ENCODE measurements around the gene TPM1.

The TPM1 gene

DNA sequence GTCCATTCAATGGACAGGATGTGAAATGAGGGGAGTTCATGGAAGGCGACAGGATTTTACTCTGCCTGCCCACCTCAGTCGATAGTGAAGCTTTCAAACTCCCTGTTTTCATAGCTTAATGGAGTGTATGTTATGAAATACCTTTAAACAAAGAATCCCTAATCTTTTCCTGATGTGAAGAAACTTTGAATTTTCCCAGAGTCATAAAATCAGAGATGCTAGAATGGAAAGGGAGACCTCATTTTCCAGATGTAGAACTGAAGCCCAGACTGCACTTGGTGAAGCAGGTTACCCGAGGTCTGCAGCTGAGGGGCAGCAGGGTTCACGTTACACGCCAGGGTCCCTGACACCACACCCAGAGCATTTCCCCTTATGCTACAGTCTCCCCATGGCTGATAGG, 44.4 kb downstream of the TPM1 start:
- no peak overlapping the region for H3K4ac ChIP-seq (ENCODE audit: low read length)
- DNase-seq (ENCODE audit: low spot score): no peak
- H3K4me2 ChIP-seq (ENCODE audit: insufficient read depth, low read length, poor library complexity, severe bottlenecking): no peak overlapping the region
- H3K23ac ChIP-seq (ENCODE audit: low read depth, low read length, poor library complexity): no peak overlapping the region
- H2BK15ac ChIP-seq (ENCODE audit: low read length): no peak overlapping the region
- H3K14ac ChIP-seq (ENCODE audit: low read length): no peak overlapping the region
- H4K8ac ChIP-seq (ENCODE audit: low read depth, low read length): no peak overlapping the region
- no peaks in the 10 kb centered on the region for H3K27me3 ChIP-seq (ENCODE audit: control insufficient read depth in 3 of 3, insufficient read depth in 3 of 3, low read depth in 1 of 3, low read length in 3 of 3)
- no peak overlapping the region for H2BK5ac ChIP-seq (ENCODE audit: low read length)
- H3K18ac ChIP-seq (ENCODE audit: low read length): no peak overlapping the region
- no peaks in the 10 kb centered on the region for H3K36me3 ChIP-seq (replicated peaks in 1 of 2; ENCODE audit: control insufficient read depth in 2 of 2, insufficient read depth in 2 of 2, low read length in 2 of 2)
- H3K79me1 ChIP-seq (ENCODE audit: low read depth, low read length): no peaks in the 10 kb centered on the region
- no peak overlapping the region for H3K27ac ChIP-seq (replicated peaks; ENCODE audit: low read length)
- H2AFZ ChIP-seq (ENCODE audit: low read length): peak overlapping the region; percentile 25
- no peak overlapping the region for H4K91ac ChIP-seq (ENCODE audit: low read depth, low read length, poor library complexity)
- no peak overlapping the region for H2AK5ac ChIP-seq (ENCODE audit: low read depth, low read length)
- no peak overlapping the region for H2BK120ac ChIP-seq (ENCODE audit: low read depth, low read length)
- WGBS, 2 donors (ENCODE audit: extremely low coverage in 2 of 2, insufficient read length in 2 of 2, insufficient replicate concordance in 1 of 2): no CpG with 5 or more reads among the region's 5 CpGs
- peak overlapping the region in 1 of 2 donors; percentile 69 for H3K4me3 ChIP-seq (ENCODE audit: low read length in 2 of 2)
- H3K4me1 ChIP-seq (ENCODE audit: control insufficient read depth in 2 of 2, insufficient read depth in 1 of 2, low read depth in 1 of 2, low read length in 2 of 2): peaks cover 12 to 20% of the 10 kb centered on the region in 2 donors
- H3K9ac ChIP-seq (ENCODE audit: low read depth, low read length, poor library complexity): no peak overlapping the region
- no peaks in the 10 kb centered on the region for H3K9me3 ChIP-seq (replicated peaks in 1 of 2; ENCODE audit: control insufficient read depth in 2 of 2, insufficient read depth in 1 of 2, low read depth in 1 of 2, low read length in 2 of 2)
- no peak overlapping the region for H2BK12ac ChIP-seq (ENCODE audit: low read length)

DNA sequence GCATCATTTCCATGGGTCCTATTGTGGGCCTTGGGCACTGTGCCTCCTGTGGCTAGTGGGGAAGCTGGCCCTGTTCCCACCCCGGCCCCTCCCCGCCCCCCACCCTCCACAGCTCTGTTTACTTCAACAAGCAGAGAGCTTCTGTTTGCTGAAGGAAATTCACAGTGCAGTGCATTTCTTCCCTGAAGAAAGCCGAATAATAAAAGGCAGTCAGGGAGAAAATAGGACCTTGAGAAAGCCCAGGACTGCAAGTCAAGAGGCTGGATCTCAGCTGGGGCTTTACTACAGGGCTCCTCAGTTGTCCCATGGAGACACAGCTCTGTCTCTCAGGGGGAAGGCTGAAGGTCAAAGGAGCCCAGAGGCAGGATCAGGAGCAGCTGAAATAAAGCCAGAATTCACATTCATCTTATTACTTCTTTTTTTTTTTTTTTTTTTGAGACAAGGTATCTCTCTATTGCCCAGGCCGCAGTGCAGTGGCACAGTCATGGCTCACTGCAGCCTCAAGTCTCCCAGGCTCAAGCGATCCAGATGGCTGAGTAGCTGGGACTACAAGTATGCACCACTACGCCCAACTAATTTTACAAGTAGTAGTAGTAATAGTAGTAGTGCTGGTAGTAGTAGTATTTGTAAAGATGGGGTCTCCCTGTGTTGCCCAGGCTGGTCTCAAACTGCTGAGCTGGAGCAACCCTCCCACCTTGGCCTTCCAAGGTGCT, 46.1 kb downstream of the TPM1 start:
- no peak overlapping the region for H3K4ac ChIP-seq (ENCODE audit: low read length)
- H3K23ac ChIP-seq (ENCODE audit: low read depth, low read length, poor library complexity): no peak overlapping the region
- no peak overlapping the region for H3K14ac ChIP-seq (ENCODE audit: low read length)
- no peak overlapping the region for H2BK120ac ChIP-seq (ENCODE audit: low read depth, low read length)
- no peak overlapping the region for H3K9ac ChIP-seq (ENCODE audit: low read depth, low read length, poor library complexity)
- H3K4me1 ChIP-seq (ENCODE audit: control insufficient read depth in 2 of 2, insufficient read depth in 1 of 2, low read depth in 1 of 2, low read length in 2 of 2): peaks cover 12 to 18% of the 10 kb centered on the region in 2 donors
- H3K4me2 ChIP-seq (ENCODE audit: insufficient read depth, low read length, poor library complexity, severe bottlenecking): no peak overlapping the region
- peak overlapping the region; percentile 36 for H2AFZ ChIP-seq (ENCODE audit: low read length)
- H3K27ac ChIP-seq (replicated peaks; ENCODE audit: low read length): no peak overlapping the region
- no peaks in the 10 kb centered on the region for H3K79me1 ChIP-seq (ENCODE audit: low read depth, low read length)
- H2AK5ac ChIP-seq (ENCODE audit: low read depth, low read length): no peak overlapping the region
- no peak for DNase-seq (ENCODE audit: low spot score)
- WGBS, 2 donors (ENCODE audit: extremely low coverage in 2 of 2, insufficient read length in 2 of 2, insufficient replicate concordance in 1 of 2): no CpG with 5 or more reads among the region's 6 CpGs
- H3K4me3 ChIP-seq (ENCODE audit: low read length in 2 of 2): no peak overlapping the region
- H3K18ac ChIP-seq (ENCODE audit: low read length): no peak overlapping the region
- no peak overlapping the region for H4K8ac ChIP-seq (ENCODE audit: low read depth, low read length)
- no peak overlapping the region for H2BK12ac ChIP-seq (ENCODE audit: low read length)
- H4K91ac ChIP-seq (ENCODE audit: low read depth, low read length, poor library complexity): no peak overlapping the region
- no peaks in the 10 kb centered on the region for H3K9me3 ChIP-seq (replicated peaks in 1 of 2; ENCODE audit: control insufficient read depth in 2 of 2, insufficient read depth in 1 of 2, low read depth in 1 of 2, low read length in 2 of 2)
- no peaks in the 10 kb centered on the region for H3K36me3 ChIP-seq (replicated peaks in 1 of 2; ENCODE audit: control insufficient read depth in 2 of 2, insufficient read depth in 2 of 2, low read length in 2 of 2)
- peak overlapping the region; percentile 10 for H2BK5ac ChIP-seq (ENCODE audit: low read length)
- no peaks in the 10 kb centered on the region for H3K27me3 ChIP-seq (ENCODE audit: control insufficient read depth in 3 of 3, insufficient read depth in 3 of 3, low read depth in 1 of 3, low read length in 3 of 3)
- no peak overlapping the region for H2BK15ac ChIP-seq (ENCODE audit: low read length)

DNA sequence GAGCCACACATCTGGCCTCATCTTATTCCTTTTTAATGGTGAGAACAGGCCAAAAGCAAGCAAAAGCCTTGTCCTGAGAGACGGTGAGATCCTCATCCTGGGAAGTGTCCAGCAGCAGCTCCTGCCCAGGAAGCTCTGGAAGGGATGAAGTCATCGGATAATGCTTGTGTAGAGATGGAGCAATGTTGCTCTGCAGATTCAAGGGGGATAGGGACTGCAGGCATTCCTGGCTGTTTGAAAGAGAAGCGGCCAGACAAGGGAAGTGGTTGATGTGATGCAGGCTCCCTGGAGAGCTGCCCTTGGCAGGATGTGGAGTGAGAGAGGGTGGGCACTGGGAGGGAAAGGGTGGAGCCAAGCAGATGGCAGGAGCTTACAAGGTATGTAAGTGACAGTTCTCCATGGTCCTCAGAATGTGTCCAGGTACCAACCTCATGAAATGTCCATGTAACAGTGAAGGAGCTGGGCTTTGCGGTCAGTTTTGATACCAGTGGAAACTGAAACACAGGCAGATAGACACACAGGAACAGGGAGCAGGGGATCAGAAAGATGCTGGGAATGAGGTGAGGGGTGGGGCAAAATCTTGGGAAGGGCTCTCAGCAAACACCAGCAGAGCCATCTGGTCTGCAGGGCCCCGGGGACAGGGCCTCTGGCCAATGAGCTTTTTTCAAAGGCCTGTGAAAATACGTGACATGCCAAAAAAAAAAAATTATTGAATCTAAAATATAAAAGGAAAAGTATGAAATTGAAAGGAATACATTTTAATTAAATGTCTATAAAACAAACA, 46.9 kb downstream of the TPM1 start:
- Histone ChIP-seq H3K4me1 (ENCODE audit: control insufficient read depth in 2 of 2, insufficient read depth in 1 of 2, low read depth in 1 of 2, low read length in 2 of 2) (peaks cover 12 to 22% of the 10 kb centered on the region in 2 donors), H3K9me3 (replicated peaks in 1 of 2; ENCODE audit: control insufficient read depth in 2 of 2, insufficient read depth in 1 of 2, low read depth in 1 of 2, low read length in 2 of 2) (no peaks in the 10 kb centered on the region), H3K9ac (ENCODE audit: low read depth, low read length, poor library complexity) (no peak overlapping the region), H4K91ac (ENCODE audit: low read depth, low read length, poor library complexity) (no peak overlapping the region), H2BK15ac (ENCODE audit: low read length) (no peak overlapping the region), H4K8ac (ENCODE audit: low read depth, low read length) (no peak overlapping the region), H3K4me3 (ENCODE audit: low read length in 2 of 2) (no peak overlapping the region), H2AK5ac (ENCODE audit: low read depth, low read length) (peak overlapping the region; percentile 44), H2BK5ac (ENCODE audit: low read length) (peak overlapping the region; percentile 10), H3K36me3 (replicated peaks in 1 of 2; ENCODE audit: control insufficient read depth in 2 of 2, insufficient read depth in 2 of 2, low read length in 2 of 2) (no peaks in the 10 kb centered on the region), H3K27ac (replicated peaks; ENCODE audit: low read length) (no peak overlapping the region), H3K27me3 (ENCODE audit: control insufficient read depth in 3 of 3, insufficient read depth in 3 of 3, low read depth in 1 of 3, low read length in 3 of 3) (no peaks in the 10 kb centered on the region), H3K79me1 (ENCODE audit: low read depth, low read length) (no peaks in the 10 kb centered on the region), H3K4ac (ENCODE audit: low read length) (no peak overlapping the region), H3K18ac (ENCODE audit: low read length) (no peak overlapping the region), H3K23ac (ENCODE audit: low read depth, low read length, poor library complexity) (no peak overlapping the region), H3K4me2 (ENCODE audit: insufficient read depth, low read length, poor library complexity, severe bottlenecking) (no peak overlapping the region), H2AFZ (ENCODE audit: low read length) (peak overlapping the region; percentile 36), H2BK120ac (ENCODE audit: low read depth, low read length) (no peak overlapping the region), H2BK12ac (ENCODE audit: low read length) (no peak overlapping the region), H3K14ac (ENCODE audit: low read length) (no peak overlapping the region)
- WGBS, 2 donors (ENCODE audit: extremely low coverage in 2 of 2, insufficient read length in 2 of 2, insufficient replicate concordance in 1 of 2): no CpG with 5 or more reads among the region's 6 CpGs
- DNase-seq (ENCODE audit: low spot score): no peak

DNA sequence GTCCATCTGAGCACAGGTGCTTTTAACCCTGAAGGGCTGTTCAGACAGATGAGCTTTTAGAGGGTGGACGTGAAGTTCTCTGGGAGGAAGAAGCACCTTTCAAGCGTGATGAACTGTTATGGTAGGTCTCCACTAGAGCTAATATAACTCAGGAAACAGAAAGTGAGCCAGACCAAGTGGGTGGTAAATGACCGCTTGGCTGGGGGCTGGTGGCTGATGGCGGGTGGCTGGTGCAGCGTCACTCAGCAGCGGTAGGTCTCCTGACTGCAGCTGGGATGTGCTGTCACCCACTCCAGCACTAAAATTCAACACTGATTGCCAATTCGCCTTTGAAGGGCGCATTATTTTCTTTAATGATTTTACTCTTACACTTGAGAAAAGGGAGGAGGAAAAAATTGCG, 47.9 kb downstream of the TPM1 start:
- Histone ChIP-seq H3K4me1 (ENCODE audit: control insufficient read depth in 2 of 2, insufficient read depth in 1 of 2, low read depth in 1 of 2, low read length in 2 of 2) (peaks cover 12 to 23% of the 10 kb centered on the region in 2 donors), H3K23ac (ENCODE audit: low read depth, low read length, poor library complexity) (no peak overlapping the region), H2AFZ (ENCODE audit: low read length) (no peak overlapping the region), H3K9ac (ENCODE audit: low read depth, low read length, poor library complexity) (no peak overlapping the region), H4K8ac (ENCODE audit: low read depth, low read length) (no peak overlapping the region), H3K4me2 (ENCODE audit: insufficient read depth, low read length, poor library complexity, severe bottlenecking) (no peak overlapping the region), H3K27me3 (ENCODE audit: control insufficient read depth in 3 of 3, insufficient read depth in 3 of 3, low read depth in 1 of 3, low read length in 3 of 3) (no peaks in the 10 kb centered on the region), H3K4me3 (ENCODE audit: low read length in 2 of 2) (no peak overlapping the region), H2BK120ac (ENCODE audit: low read depth, low read length) (no peak overlapping the region), H2BK5ac (ENCODE audit: low read length) (no peak overlapping the region), H3K27ac (replicated peaks; ENCODE audit: low read length) (no peak overlapping the region), H3K14ac (ENCODE audit: low read length) (no peak overlapping the region), H3K79me1 (ENCODE audit: low read depth, low read length) (no peaks in the 10 kb centered on the region), H4K91ac (ENCODE audit: low read depth, low read length, poor library complexity) (no peak overlapping the region), H2AK5ac (ENCODE audit: low read depth, low read length) (no peak overlapping the region), H3K4ac (ENCODE audit: low read length) (no peak overlapping the region), H2BK15ac (ENCODE audit: low read length) (no peak overlapping the region), H2BK12ac (ENCODE audit: low read length) (no peak overlapping the region), H3K9me3 (replicated peaks in 1 of 2; ENCODE audit: control insufficient read depth in 2 of 2, insufficient read depth in 1 of 2, low read depth in 1 of 2, low read length in 2 of 2) (no peaks in the 10 kb centered on the region), H3K18ac (ENCODE audit: low read length) (no peak overlapping the region), H3K36me3 (replicated peaks in 1 of 2; ENCODE audit: control insufficient read depth in 2 of 2, insufficient read depth in 2 of 2, low read length in 2 of 2) (no peaks in the 10 kb centered on the region)
- WGBS, 2 donors (ENCODE audit: extremely low coverage in 2 of 2, insufficient read length in 2 of 2, insufficient replicate concordance in 1 of 2): no CpG with 5 or more reads among the region's 9 CpGs
- DNase-seq (ENCODE audit: low spot score): no peak

Measured in neuronal stem cell (in vitro differentiated cells).